Loucy (cell line): ENCODE results near the gene TRHDE.

Source experiments
- EZH2phosphoT487 ChIP-seq: fragments of 200-600 bp; IDR thresholded peaks from 2 replicates; pipeline ENCODE4 v1.6.1; 2018; ENCODE audit warnings: antibody characterized with exemption, mild to moderate bottlenecking, moderate library complexity, borderline replicate concordance
- TF ChIP-seq, protein P1 (sequence below): fragments of 200-600 bp; sonication (generic); conservative IDR thresholded peaks from 2 replicates; pipeline ENCODE4 v1.5.1; 2014; ENCODE audit warnings: mild to moderate bottlenecking, antibody characterized with exemption, low read length

DNA sequence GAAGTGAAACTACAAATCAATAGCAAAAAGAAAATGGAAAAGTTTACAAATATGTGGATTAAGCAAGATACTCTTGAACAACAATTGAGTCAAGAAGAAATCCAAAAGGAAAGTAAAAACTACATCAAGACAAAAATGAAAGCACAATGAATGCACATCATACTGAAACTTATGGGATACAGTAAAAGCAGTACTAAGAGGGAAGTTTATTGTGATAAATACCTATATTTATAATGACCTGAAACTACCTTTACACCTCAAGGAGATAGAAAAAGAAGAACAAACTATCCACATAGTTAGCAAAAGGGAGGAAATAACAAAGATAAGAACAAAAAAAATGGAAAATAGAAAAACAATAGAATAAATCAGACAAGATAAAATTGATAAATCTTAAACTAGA lies 375.0 kb downstream of the TRHDE start:
- TF ChIP-seq, protein P1, sequence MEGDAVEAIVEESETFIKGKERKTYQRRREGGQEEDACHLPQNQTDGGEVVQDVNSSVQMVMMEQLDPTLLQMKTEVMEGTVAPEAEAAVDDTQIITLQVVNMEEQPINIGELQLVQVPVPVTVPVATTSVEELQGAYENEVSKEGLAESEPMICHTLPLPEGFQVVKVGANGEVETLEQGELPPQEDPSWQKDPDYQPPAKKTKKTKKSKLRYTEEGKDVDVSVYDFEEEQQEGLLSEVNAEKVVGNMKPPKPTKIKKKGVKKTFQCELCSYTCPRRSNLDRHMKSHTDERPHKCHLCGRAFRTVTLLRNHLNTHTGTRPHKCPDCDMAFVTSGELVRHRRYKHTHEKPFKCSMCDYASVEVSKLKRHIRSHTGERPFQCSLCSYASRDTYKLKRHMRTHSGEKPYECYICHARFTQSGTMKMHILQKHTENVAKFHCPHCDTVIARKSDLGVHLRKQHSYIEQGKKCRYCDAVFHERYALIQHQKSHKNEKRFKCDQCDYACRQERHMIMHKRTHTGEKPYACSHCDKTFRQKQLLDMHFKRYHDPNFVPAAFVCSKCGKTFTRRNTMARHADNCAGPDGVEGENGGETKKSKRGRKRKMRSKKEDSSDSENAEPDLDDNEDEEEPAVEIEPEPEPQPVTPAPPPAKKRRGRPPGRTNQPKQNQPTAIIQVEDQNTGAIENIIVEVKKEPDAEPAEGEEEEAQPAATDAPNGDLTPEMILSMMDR = no peak
- no peak for TF ChIP-seq EZH2phosphoT487
